HT-29 (cell line): ENCODE results near the gene LRRC8B. TPM values are rescaled to one million over a fixed set of nuclear protein-coding genes. Genes with fewer than 3 reads are reported as not detected.

ENCODE experiments used
- DNase-seq: peaks from one replicate; pipeline ENCODE4 v3.0.0-alpha.2; 2015; ENCODE audit warnings: low spot score
- total RNA-seq: library from RNA; depleted of rRNA; stranded (reverse); fragments of >200 nt; shearing (Covaris generic); gene quantifications from 2 replicates; pipeline ENCODE4 v1.2.3, GENCODE V29; 2014; rRNA removed

Gene LRRC8B
- total RNA-seq, 1 experiment from 2014 or later: 11.5 TPM

DNA sequence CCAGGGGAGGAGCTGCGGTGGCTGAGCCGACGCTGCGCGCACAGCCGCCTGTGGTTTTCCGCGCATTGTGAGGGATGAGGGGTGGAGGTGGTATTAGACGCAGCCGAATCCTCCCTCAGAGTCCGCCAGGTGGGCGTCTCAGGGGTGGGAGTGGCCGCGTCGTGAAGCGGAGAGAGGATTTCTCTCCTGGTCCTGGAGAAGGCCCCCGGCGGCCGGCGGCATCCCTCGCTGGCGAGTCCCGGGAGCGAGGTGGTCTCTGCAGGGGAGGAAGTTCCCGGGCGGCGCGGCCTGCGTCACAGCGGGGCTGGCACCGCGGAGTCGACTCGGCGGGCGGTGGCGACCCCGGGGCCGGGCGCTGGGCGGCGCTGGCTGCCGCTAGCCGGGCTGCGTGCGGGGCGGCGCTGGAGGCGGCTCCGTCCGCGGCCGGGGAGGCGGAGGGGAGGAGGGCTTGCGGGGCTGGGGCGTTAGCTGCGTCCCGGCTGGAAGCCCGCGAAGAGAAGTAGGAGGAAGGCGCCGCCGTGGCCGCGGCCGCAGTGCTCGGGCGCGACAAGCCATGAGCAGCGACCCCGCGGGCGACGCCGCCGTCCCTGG, 108.1 kb downstream of the LRRC8B start, which contains the start of gene LRRC8C:
Gene LRRC8C, plus strand, starts transcription at position 464 of the 591 bp plus-strand sequence. CDS start 53,354 bp downstream, outside the sequence.
- DNase-seq: peak; percentile 76

GRCh38 chr1:89633248-89633799, 108.7 kb downstream of the LRRC8B start:
- DNase-seq: peak; percentile 53

DNA sequence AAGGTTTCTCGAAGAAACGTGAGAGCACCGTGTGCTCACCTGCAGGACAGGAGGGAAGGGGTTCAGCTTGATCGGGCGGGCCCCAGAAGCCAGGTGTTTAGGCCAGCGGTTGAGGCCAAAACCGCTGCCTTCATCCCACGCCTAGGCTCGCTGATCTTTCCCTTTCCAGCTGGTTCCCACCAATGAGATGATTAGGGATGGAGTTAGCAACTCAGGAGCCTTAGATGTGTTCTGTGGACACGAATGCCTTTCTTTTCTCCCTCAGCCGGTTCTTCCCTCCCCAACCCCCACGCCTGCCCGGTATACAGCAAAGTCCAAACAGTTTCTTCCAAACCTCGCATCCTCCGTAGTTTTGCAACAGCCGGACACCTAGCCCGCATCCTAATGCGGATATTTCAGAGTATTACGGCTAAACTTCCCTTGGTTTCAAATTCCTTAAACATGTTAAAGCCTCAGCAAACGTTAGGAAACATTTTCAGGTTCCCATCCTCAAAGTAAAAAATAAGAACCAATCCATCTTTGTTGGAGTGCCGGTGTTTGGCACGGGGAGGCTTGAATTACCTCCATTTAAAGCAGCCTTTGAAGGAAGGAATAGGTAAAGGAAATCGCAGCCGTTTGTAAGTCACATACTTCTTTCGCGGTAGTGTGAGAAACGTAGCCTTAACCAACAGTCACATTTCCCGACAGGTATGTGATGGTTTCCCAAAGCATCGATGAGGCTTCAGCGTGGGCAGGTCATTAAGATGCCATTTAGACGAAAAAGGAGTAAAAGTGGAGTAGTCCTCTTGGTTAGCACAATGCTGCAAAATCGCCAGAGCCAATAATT, 109.4 kb downstream of the LRRC8B start:
- DNase-seq: peak; percentile 43

GRCh38 chr1:89635825-89636815, 111.5 kb downstream of the LRRC8B start:
- no peak for DNase-seq

DNA sequence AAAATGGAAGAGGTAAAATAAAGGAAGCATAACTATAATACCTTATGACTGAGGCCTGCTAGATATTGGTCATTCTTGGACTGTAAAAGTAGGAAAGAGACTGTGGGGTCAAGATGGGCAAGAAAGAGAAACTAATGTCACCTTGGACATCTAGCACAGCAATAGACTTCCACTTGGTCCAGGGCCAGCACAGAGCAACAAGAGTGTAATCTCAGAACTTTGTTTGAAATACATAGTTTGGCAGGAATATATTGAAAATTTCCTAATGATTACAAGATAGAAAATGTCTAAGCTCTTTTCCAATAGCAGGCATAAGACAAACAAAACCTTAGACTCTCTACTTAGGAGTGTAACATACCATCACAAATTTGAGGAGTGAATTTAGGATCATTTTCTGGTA, 112.9 kb downstream of the LRRC8B start:
- no peak for DNase-seq

DNA sequence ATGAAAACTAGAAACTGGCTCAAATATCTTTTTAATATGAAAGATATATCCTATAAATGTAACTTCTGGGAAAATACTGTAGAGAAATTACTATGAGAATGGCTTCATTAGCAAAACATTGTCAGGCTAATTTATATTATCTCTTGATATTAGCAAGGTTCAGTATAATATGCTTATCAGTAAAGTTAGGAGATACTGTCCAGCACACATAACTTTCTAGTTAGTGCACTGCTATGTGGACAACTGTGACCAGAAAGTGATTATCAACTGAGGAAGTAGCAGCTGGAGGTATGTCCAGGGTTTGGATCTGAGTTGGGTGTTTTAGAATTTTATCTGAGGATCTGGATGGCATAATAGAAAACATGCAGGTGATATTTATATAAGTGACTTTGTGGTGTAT, 115.8 kb downstream of the LRRC8B start:
- no peak for DNase-seq

GRCh38 chr1:89641781-89642180, 117.2 kb downstream of the LRRC8B start:
- DNase-seq: no peak

DNA sequence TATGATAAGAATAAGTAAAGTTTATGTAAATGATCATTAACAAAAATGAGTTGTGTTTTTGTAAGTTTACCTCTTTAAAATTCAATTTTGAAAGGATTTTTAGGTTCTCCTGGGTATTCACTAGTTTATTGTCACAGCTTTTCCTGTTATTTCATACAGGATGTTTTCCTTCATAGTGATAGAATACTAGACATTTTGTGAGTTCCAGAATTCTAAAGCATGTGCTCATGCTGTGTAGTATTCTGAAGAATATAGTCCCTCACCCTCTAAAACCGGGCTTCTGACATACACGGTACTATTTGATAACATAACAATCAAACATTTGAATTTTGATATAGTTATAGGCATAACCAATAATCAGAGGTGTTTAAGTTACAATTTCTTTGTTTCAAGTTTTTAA, 118.9 kb downstream of the LRRC8B start:
- no peak for DNase-seq

GRCh38 chr1:89644119-89644814, 119.6 kb downstream of the LRRC8B start:
- DNase-seq: no peak

DNA sequence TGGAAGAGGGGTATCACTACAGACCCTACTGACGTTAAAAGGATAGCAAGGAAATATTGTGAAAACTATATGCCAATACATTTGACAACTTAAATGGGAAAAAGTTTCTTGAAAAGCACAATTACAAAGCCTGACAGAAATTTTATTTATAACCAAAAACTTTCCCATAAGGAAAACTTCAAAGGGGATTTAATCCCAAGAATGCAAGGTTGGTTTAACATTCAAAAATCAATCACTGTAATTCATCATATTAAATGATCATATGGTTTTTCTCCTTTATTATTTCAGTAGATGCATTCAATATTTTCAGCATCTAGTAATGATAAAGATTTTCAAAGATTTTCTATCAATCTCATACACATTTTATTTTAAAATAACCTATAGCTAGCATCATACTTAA, 121.6 kb downstream of the LRRC8B start:
- DNase-seq: no peak

Other genes with a start within 250 kb of the LRRC8B start
- not detected in 2 replicates for gene GBP6, start 160.8 kb upstream of the LRRC8B start, total RNA-seq
- gene LRRC8C, start 108.3 kb downstream of the LRRC8B start, total RNA-seq: 2.9 TPM in 2 replicates